ENCODE data around the gene SARS1. TPM values are rescaled to one million over a fixed set of nuclear protein-coding genes. Genes with fewer than 3 reads are reported as not detected.
"Not testable (repeated sequence)": the region's sequence is repeated elsewhere in the genome, so short reads cannot be mapped to it uniquely, and the experiment has no call there.

Gene SARS1
- polyA plus RNA-seq (2014; cell fraction: cytosol; rRNA removed): 236 and 294 TPM in 2 replicates
- polyA plus RNA-seq (2014; cell fraction: nucleus; rRNA removed): 179 and 180 TPM in 2 replicates

GRCh38 chr1:109213824-109214693 lies at the start of gene SARS1:
TSS of gene SARS1 (plus strand) at chr1:109213918. CDS start at chr1:109213993, 75 bp downstream.
- DNase-seq (ENCODE audit: low spot score): peak; percentile 85

- DNase-seq (ENCODE audit: low spot score): no peak
Observed at GRCh38 chr1:109164538-109164937, 49.2 kb upstream of the SARS1 start.

GRCh38 chr1:109167001-109167506 lies 46.7 kb upstream of the SARS1 start:
- DNase-seq (ENCODE audit: low spot score): no peak

- DNase-seq (ENCODE audit: low spot score): no peak
Observed at GRCh38 chr1:109170035-109170764, 43.5 kb upstream of the SARS1 start.

GRCh38 chr1:109171646-109172045 lies 42.1 kb upstream of the SARS1 start:
- DNase-seq (ENCODE audit: low spot score): no peak

- DNase-seq (ENCODE audit: low spot score): not testable (repeated sequence)
Observed at GRCh38 chr1:109176349-109176748, 37.4 kb upstream of the SARS1 start.

- not testable (repeated sequence) for DNase-seq (ENCODE audit: low spot score)
Observed at GRCh38 chr1:109180715-109181084, 33.0 kb upstream of the SARS1 start.

GRCh38 chr1:109181085-109181806 lies 32.5 kb upstream of the SARS1 start:
- DNase-seq (ENCODE audit: low spot score): no peak

- DNase-seq (ENCODE audit: low spot score): no peak
Observed at GRCh38 chr1:109181807-109182163, 31.9 kb upstream of the SARS1 start.

- DNase-seq (ENCODE audit: low spot score): no peak
Observed at GRCh38 chr1:109183058-109183738, 30.5 kb upstream of the SARS1 start.

- DNase-seq (ENCODE audit: low spot score): no peak
Observed at GRCh38 chr1:109184687-109185086, 29.0 kb upstream of the SARS1 start.

GRCh38 chr1:109185357-109185756 lies 28.4 kb upstream of the SARS1 start:
- no peak for DNase-seq (ENCODE audit: low spot score)

GRCh38 chr1:109185990-109186732 lies 27.6 kb upstream of the SARS1 start:
- DNase-seq (ENCODE audit: low spot score): no peak

GRCh38 chr1:109186733-109187086 lies 27.0 kb upstream of the SARS1 start:
- no peak for DNase-seq (ENCODE audit: low spot score)

GRCh38 chr1:109187127-109187526 lies 26.6 kb upstream of the SARS1 start:
- DNase-seq (ENCODE audit: low spot score): no peak

- DNase-seq (ENCODE audit: low spot score): no peak
Observed at GRCh38 chr1:109188200-109188599, 25.5 kb upstream of the SARS1 start.

GRCh38 chr1:109188781-109189180 lies 24.9 kb upstream of the SARS1 start:
- no peak for DNase-seq (ENCODE audit: low spot score)

- no peak for DNase-seq (ENCODE audit: low spot score)
Observed at GRCh38 chr1:109190189-109190588, 23.5 kb upstream of the SARS1 start.

- DNase-seq (ENCODE audit: low spot score): no peak
Observed at GRCh38 chr1:109191377-109191776, 22.3 kb upstream of the SARS1 start.

- DNase-seq (ENCODE audit: low spot score): no peak
Observed at GRCh38 chr1:109191891-109192290, 21.8 kb upstream of the SARS1 start.

- no peak for DNase-seq (ENCODE audit: low spot score)
Observed at GRCh38 chr1:109192433-109192832, 21.3 kb upstream of the SARS1 start.

All from SK-N-DZ (cell line).